Measurements from ENCODE around the gene TOR1B.
A peak's percentile ranks its signal among the peaks of the same experiment; 100 is the strongest.

The TOR1B gene

GRCh38 chr9:129834489-129835127, 31.6 kb downstream of the TOR1B start:
- H3K9me3 ChIP-seq (ENCODE audit: control insufficient read depth, insufficient read depth, low read depth, low read length), result no peaks in the 10 kb centered on the region
- peak overlapping the region; percentile 4; the same call in 1 of the 2 replicates for H3K27ac ChIP-seq (ENCODE audit: extremely low read depth, low read depth, low read length)
- TF ChIP-seq KLF7 (tag by site-specific recombination; IDR thresholded peaks at IDR 0.05; ENCODE audit: borderline replicate concordance) (0 out of 2 replicates have a peak, but pooled peaks have one; percentile 25), FEZF1 (tag by site-specific recombination; IDR thresholded peaks at IDR 0.05) (no peak), OSR2 (tag by site-specific recombination; IDR thresholded peaks at IDR 0.05) (no peak), MEIS1 (CRISPR knock-in tag; IDR thresholded peaks at IDR 0.05; ENCODE audit: borderline replicate concordance) (no peak), ZNF335 (tag by site-specific recombination; conservative IDR thresholded peaks at IDR 0.05) (peak; percentile 94), ZNF391 (tag by site-specific recombination; IDR thresholded peaks at IDR 0.05; ENCODE audit: borderline replicate concordance, low read depth) (0 out of 2 replicates have a peak, but pooled peaks have one; percentile 59), ZBTB17 (tag by site-specific recombination; IDR thresholded peaks at IDR 0.05) (no peak), YY2 (tag by site-specific recombination; IDR thresholded peaks at IDR 0.05) (no peak), ZNF830 (tag by site-specific recombination; IDR thresholded peaks at IDR 0.05; ENCODE audit: low read depth) (no peak), ZNF549 (tag by site-specific recombination; IDR thresholded peaks at IDR 0.05) (no peak), ZNF214 (tag by site-specific recombination; IDR thresholded peaks at IDR 0.05; ENCODE audit: borderline replicate concordance) (no peak), ZNF704 (tag by site-specific recombination; IDR thresholded peaks at IDR 0.05) (no peak), WT1 (tag by site-specific recombination; IDR thresholded peaks at IDR 0.05) (no peak), ZNF16 (tag by site-specific recombination; IDR thresholded peaks at IDR 0.05; ENCODE audit: low read depth) (no peak), ZNF366 (tag by site-specific recombination; conservative IDR thresholded peaks at IDR 0.05) (no peak)
- TF ChIP-seq, protein P1, sequence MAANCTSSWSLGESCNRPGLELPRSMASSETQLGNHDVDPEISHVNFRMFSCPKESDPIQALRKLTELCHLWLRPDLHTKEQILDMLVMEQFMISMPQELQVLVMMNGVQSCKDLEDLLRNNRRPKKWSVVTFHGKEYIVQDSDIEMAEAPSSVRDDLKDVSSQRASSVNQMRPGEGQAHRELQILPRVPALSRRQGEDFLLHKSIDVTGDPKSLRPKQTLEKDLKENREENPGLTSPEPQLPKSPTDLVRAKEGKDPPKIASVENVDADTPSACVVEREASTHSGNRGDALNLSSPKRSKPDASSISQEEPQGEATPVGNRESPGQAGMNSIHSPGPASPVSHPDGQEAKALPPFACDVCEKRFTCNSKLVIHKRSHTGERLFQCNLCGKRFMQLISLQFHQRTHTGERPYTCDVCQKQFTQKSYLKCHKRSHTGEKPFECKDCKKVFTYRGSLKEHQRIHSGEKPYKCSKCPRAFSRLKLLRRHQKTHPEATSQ (tag by site-specific recombination; IDR thresholded peaks at IDR 0.05), result peak; percentile 53; the same call in 1 of the 2 replicates
- TF ChIP-seq, protein P2, sequence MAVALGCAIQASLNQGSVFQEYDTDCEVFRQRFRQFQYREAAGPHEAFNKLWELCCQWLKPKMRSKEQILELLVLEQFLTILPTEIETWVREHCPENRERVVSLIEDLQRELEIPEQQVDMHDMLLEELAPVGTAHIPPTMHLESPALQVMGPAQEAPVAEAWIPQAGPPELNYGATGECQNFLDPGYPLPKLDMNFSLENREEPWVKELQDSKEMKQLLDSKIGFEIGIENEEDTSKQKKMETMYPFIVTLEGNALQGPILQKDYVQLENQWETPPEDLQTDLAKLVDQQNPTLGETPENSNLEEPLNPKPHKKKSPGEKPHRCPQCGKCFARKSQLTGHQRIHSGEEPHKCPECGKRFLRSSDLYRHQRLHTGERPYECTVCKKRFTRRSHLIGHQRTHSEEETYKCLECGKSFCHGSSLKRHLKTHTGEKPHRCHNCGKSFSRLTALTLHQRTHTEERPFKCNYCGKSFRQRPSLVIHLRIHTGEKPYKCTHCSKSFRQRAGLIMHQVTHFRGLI (tag by site-specific recombination; IDR thresholded peaks at IDR 0.05), result no peak
- H3K36me3 ChIP-seq (ENCODE audit: control insufficient read depth in 2 of 2, insufficient read depth in 1 of 2, low read length in 2 of 2), result peaks cover 15 to 39% of the 10 kb centered on the region in 2 experiments
- H3K4me1 ChIP-seq (ENCODE audit: control insufficient read depth, insufficient read depth, low read length), result peaks cover 1% of the 10 kb centered on the region; the same call in 1 of the 2 replicates
- peak overlapping the region; percentile 63 for H3K4me3 ChIP-seq (ENCODE audit: low read depth, low read length)
- ChIA-PET CTCF (interaction anchor here (0.9 to 1.3 kb wide), 2 partner anchors 17 to 273 kb away, joined by 3 read pairs; no protein-coding TSS in a partner anchor), POLR2A (interaction anchor here (0.5 to 3.5 kb wide), 12 partner anchors 11 to 315 kb away, joined by 3 to 36 read pairs (median 3); partner anchors contain the start of genes FNBP1, TOR1A and TOR1B)

DNA sequence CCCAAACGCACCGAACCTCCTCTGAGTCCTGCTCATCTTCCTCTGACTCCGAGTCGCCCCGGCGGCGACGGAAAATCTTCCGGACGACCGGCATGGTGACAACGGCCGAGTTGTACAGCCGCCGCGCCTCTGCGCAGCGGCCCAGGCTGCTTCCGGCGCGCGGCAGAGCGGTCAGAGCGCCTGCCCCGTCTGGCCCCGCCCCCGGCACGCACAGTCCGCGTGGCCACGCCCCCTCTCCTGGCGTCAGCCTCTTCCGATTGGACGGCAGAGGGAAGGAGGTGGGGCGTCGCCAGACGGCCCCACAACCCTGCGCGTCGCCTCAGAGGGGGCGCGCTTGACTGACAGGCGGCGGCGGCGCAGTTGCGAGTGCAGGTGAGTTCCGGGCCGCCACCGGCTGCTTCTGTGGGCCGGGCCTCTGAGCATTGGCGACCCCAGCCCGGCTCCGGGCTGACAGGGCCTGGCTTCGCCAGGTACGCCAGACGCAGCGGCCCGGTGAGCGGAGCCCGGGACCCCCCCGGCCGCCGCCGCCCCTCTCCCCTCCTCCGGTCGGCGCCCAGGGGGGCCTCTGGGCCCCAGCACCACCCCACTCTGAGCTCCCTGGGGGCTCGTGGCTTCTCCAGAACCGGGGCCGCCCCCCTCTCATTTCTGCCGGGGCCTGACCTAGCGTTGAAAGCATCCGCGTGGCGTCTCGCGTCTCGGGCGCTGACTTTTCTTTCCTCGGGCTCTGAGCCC, 32.3 kb downstream of the TOR1B start, which contains the start of the genes C9orf78 and USP20:
TSS of gene C9orf78 (minus strand) at position 148 of the 732 bp plus-strand sequence. CDS start at position 94, 54 bp downstream.
TSS of gene USP20 (plus strand) at position 331 of the 732 bp plus-strand sequence. CDS start 17,098 bp downstream, outside the sequence.
- ChIA-PET POLR2A (interaction anchor here (0.5 to 3.5 kb wide), 15 partner anchors 12 to 315 kb away, joined by 3 to 36 read pairs (median 3); partner anchors contain the start of genes FNBP1, NTMT1, TOR1A and TOR1B), CTCF (interaction anchor here (0.8 to 1.3 kb wide), 3 partner anchors 18 to 272 kb away, joined by 3 to 4 read pairs (median 3); no protein-coding TSS in a partner anchor)
- Histone ChIP-seq H3K27ac (ENCODE audit: extremely low read depth, low read depth, low read length) (peak within 1 kb of the TSS; percentile 4; the same call in 1 of the 2 replicates), H3K36me3 (ENCODE audit: control insufficient read depth in 2 of 2, insufficient read depth in 1 of 2, low read length in 2 of 2) (peaks cover 12 to 32% of the 10 kb centered on the region in 2 experiments), H3K4me1 (ENCODE audit: control insufficient read depth, insufficient read depth, low read length) (peaks cover 4% of the 10 kb centered on the region; the same call in 1 of the 2 replicates), H3K4me3 (ENCODE audit: low read depth, low read length) (peak within 1 kb of the TSS; percentile 63), H3K9me3 (ENCODE audit: control insufficient read depth, insufficient read depth, low read depth, low read length) (no peaks in the 10 kb centered on the region)
- TF ChIP-seq ZNF76 (tag by site-specific recombination; IDR thresholded peaks at IDR 0.05; ENCODE audit: borderline replicate concordance, low read depth) (peak; percentile 77; the same call in 1 of the 2 replicates), ZNF544 (tag by site-specific recombination; IDR thresholded peaks at IDR 0.05) (no peak), ZBTB20 (tag by site-specific recombination; IDR thresholded peaks at IDR 0.05) (peak; percentile 49; the same call in 1 of the 2 replicates), ZNF341 (tag by site-specific recombination; IDR thresholded peaks at IDR 0.05; ENCODE audit: low read depth) (peak; percentile 22), ZNF548 (tag by site-specific recombination; IDR thresholded peaks at IDR 0.05) (no peak), ZSCAN30 (tag by site-specific recombination; IDR thresholded peaks at IDR 0.05) (peak; percentile 22), SCRT1 (tag by site-specific recombination; IDR thresholded peaks at IDR 0.05; ENCODE audit: borderline replicate concordance) (no peak), KLF8 (tag by site-specific recombination; IDR thresholded peaks at IDR 0.05) (0 out of 2 replicates have a peak, but pooled peaks have one; percentile 58)
- TF ChIP-seq, protein P3, sequence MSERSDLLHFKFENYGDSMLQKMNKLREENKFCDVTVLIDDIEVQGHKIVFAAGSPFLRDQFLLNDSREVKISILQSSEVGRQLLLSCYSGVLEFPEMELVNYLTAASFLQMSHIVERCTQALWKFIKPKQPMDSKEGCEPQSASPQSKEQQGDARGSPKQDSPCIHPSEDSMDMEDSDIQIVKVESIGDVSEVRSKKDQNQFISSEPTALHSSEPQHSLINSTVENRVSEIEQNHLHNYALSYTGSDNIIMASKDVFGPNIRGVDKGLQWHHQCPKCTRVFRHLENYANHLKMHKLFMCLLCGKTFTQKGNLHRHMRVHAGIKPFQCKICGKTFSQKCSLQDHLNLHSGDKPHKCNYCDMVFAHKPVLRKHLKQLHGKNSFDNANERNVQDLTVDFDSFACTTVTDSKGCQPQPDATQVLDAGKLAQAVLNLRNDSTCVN (tag by site-specific recombination; optimal IDR thresholded peaks at IDR 0.05), result peak; percentile 96
